H1 (cell line): Measurements from ENCODE around the gene LHFPL3. TPM values are rescaled to one million over a fixed set of nuclear protein-coding genes. Genes with fewer than 3 reads are reported as not detected.

Experiments used
- CTCF ChIA-PET: fragments of 300-600 bp; sonication (Branson Sonifier 250); formaldehyde crosslinking; loops from one replicate; lab custom pipeline; 2021; ENCODE audit not compliant: partially characterized antibody; lab: Charles Lee
- POLR2A ChIA-PET: fragments of 300-600 bp; sonication (Branson Sonifier 250); formaldehyde crosslinking; loops from one replicate; lab custom pipeline; 2021; ENCODE audit warnings: inconsistent platforms; ENCODE audit not compliant: partially characterized antibody; lab: Charles Lee
- DNase-seq, 2 experiments: peaks; one replicate each; pipeline versions ENCODE4 v3.0.0 to v3.0.0-alpha.2; 2010 to 2022; ENCODE audit warnings: low spot score in 2 of 2, low read depth in 1 of 2, mixed read lengths in 1 of 2
- FAIRE-seq: peaks from 2 replicates; lab custom pipeline; 2011; peaks lifted over from hg19 to GRCh38; lab: Jason Lieb, UNC
- H2AFZ ChIP-seq: 2 replicates; pipeline ENCODE4 v1.8.1; 2012; ENCODE audit warnings: low read length, inconsistent platforms
- H2AK5ac ChIP-seq: 2 replicates; pipeline ENCODE4 v1.6.1; 2013; ENCODE audit warnings: low read depth, low read length
- H2BK120ac ChIP-seq: replicated peaks from 2 replicates; pipeline ENCODE3; 2013; ENCODE audit warnings: low read depth, low read length, inconsistent platforms
- H2BK12ac ChIP-seq: 2 replicates; pipeline ENCODE4 v1.6.1; 2013; ENCODE audit warnings: low read depth, low read length
- H2BK15ac ChIP-seq: 2 replicates; pipeline ENCODE4 v1.6.1; 2013; ENCODE audit warnings: low read length
- H2BK20ac ChIP-seq: 2 replicates; pipeline ENCODE4 v1.6.1; 2013; ENCODE audit warnings: low read length
- H2BK5ac ChIP-seq: 2 replicates; pipeline ENCODE4 v1.6.1; 2013; ENCODE audit warnings: low read depth, low read length
- H3K14ac ChIP-seq: 2 replicates; pipeline ENCODE4 v1.6.1; 2013; ENCODE audit warnings: inconsistent platforms; ENCODE audit not compliant: insufficient read length
- H3K18ac ChIP-seq: 2 replicates; pipeline ENCODE4 v1.6.1; 2013; ENCODE audit warnings: low read length; ENCODE audit errors: extremely low read depth
- H3K23ac ChIP-seq: 2 replicates; pipeline ENCODE4 v1.6.1; 2013; ENCODE audit warnings: inconsistent platforms; ENCODE audit not compliant: insufficient read length
- H3K23me2 ChIP-seq: 2 replicates; pipeline ENCODE4 v1.6.1; 2013; ENCODE audit warnings: low read depth, low read length
- H3K27ac ChIP-seq: 2 replicates; pipeline ENCODE4 v1.6.1; 2011; ENCODE audit warnings: low read depth, low read length, inconsistent platforms
- H3K27me3 ChIP-seq, 4 experiments: replicated peaks in 1 of 4; 1 replicate in 1 of 4; 2 replicates in 3 of 4; pipeline versions ENCODE4 v1.6.1 to v1.8.1; 2011 to 2013; ENCODE audit warnings: low read length in 3 of 4, mild to moderate bottlenecking in 3 of 4, inconsistent platforms in 2 of 4, mixed read lengths in 2 of 4, moderate library complexity in 1 of 4; ENCODE audit not compliant: control insufficient read depth in 3 of 4, insufficient read depth in 3 of 4; ENCODE audit errors: extremely low read depth in 1 of 4
- H3K36me3 ChIP-seq, 4 experiments: 2 replicates each; pipeline versions ENCODE4 v1.6.1 to v1.8.1; 2011 to 2013; ENCODE audit warnings: mild to moderate bottlenecking in 4 of 4, low read length in 3 of 4, moderate library complexity in 2 of 4, control low read depth in 1 of 4, inconsistent platforms in 1 of 4; ENCODE audit not compliant: insufficient read depth in 4 of 4, control insufficient read depth in 2 of 4
- H3K4ac ChIP-seq: replicated peaks from 2 replicates; pipeline ENCODE3; 2013; ENCODE audit warnings: low read length, low read depth, mixed read lengths, inconsistent platforms; ENCODE audit not compliant: insufficient read length
- H3K4me1 ChIP-seq, 4 experiments: replicated peaks in 1 of 4; 1 replicate in 1 of 4; 2 replicates in 3 of 4; pipeline versions ENCODE4 v1.6.1 to v1.8.1; 2011 to 2013; ENCODE audit warnings: low read length in 3 of 4, inconsistent platforms in 2 of 4, mixed read lengths in 1 of 4; ENCODE audit not compliant: insufficient read depth in 4 of 4, control insufficient read depth in 3 of 4
- H3K4me2 ChIP-seq, 2 experiments: 2 replicates each; pipeline versions ENCODE4 v1.6.1 to v1.8.1; 2011 to 2013; ENCODE audit warnings: low read depth in 2 of 2, low read length in 2 of 2, control low read depth in 1 of 2, inconsistent platforms in 1 of 2, mild to moderate bottlenecking in 1 of 2; ENCODE audit not compliant: insufficient read depth in 1 of 2
- H3K4me3 ChIP-seq, 4 experiments: fragments of 200-600, 300-600 bp in 1 of 4; sonication (generic), shearing (Covaris generic), sonication (Bioruptor Twin) in 1 of 4; 2 replicates each; pipeline versions ENCODE4 v1.5.1 to v1.8.1; 2011 to 2016; ENCODE audit warnings: low read length in 4 of 4, low read depth in 3 of 4, control low read depth in 2 of 4, inconsistent platforms in 2 of 4, mild to moderate bottlenecking in 2 of 4, mixed read lengths in 1 of 4, moderate library complexity in 1 of 4; ENCODE audit not compliant: insufficient read depth in 2 of 4; ENCODE audit errors: extremely low read depth in 1 of 4
- H3K56ac ChIP-seq: replicated peaks from 2 replicates; pipeline ENCODE3; 2013; ENCODE audit warnings: low read depth, mild to moderate bottlenecking, mixed read lengths, low read length, inconsistent platforms; ENCODE audit not compliant: insufficient read length
- H3K79me1 ChIP-seq: 2 replicates; pipeline ENCODE4 v1.6.1; 2013; ENCODE audit warnings: low read depth, low read length, control low read depth
- H3K79me2 ChIP-seq, 2 experiments: 2 replicates each; pipeline versions ENCODE4 v1.6.1 to v1.8.1; 2012 to 2013; ENCODE audit warnings: low read length in 2 of 2, mild to moderate bottlenecking in 2 of 2, inconsistent platforms in 1 of 2; ENCODE audit not compliant: insufficient read depth in 2 of 2, control insufficient read depth in 1 of 2
- H3K9ac ChIP-seq, 4 experiments: replicated peaks in 1 of 4; 1 replicate in 1 of 4; 2 replicates in 3 of 4; pipeline versions ENCODE4 v1.6.1 to v1.8.1; 2011 to 2013; ENCODE audit warnings: low read depth in 3 of 4, low read length in 3 of 4, control low read depth in 2 of 4, mild to moderate bottlenecking in 2 of 4, moderate library complexity in 2 of 4, inconsistent platforms in 1 of 4; ENCODE audit errors: extremely low read depth in 1 of 4
- H3K9me3 ChIP-seq, 2 experiments: 2 replicates each; pipeline versions ENCODE4 v1.6.1 to v1.8.1; 2012 to 2013; ENCODE audit warnings: mild to moderate bottlenecking in 2 of 2, moderate library complexity in 2 of 2, control low read depth in 1 of 2, inconsistent platforms in 1 of 2, low read depth in 1 of 2, low read length in 1 of 2, mixed read lengths in 1 of 2; ENCODE audit not compliant: insufficient read depth in 2 of 2
- H4K20me1 ChIP-seq, 2 experiments: replicated peaks in 1 of 2; 2 replicates each; pipeline versions ENCODE3 to v1.8.1; 2011 to 2013; ENCODE audit warnings: inconsistent platforms in 2 of 2, low read length in 2 of 2, mild to moderate bottlenecking in 1 of 2; ENCODE audit not compliant: insufficient read depth in 2 of 2, control insufficient read depth in 1 of 2
- H4K5ac ChIP-seq: 2 replicates; pipeline ENCODE4 v1.6.1; 2013; ENCODE audit warnings: low read length, low read depth, mixed read lengths, inconsistent platforms; ENCODE audit not compliant: insufficient read length
- H4K8ac ChIP-seq: 2 replicates; pipeline ENCODE4 v1.8.0; 2013; ENCODE audit warnings: mild to moderate bottlenecking, moderate library complexity, low read length, inconsistent platforms; ENCODE audit not compliant: insufficient read depth; ENCODE audit errors: extremely low read depth
- H4K91ac ChIP-seq: replicated peaks from 2 replicates; pipeline ENCODE3; 2013; ENCODE audit warnings: low read length, mixed read lengths, inconsistent platforms; ENCODE audit not compliant: insufficient read length
- CTCF ChIP-seq, 3 experiments: IDR thresholded peaks; 1 replicate in 2 of 3; 2 replicates in 1 of 3; pipeline versions ENCODE4 v1.5.1 to v1.6.1; 2011; ENCODE audit warnings: low read length in 3 of 3, mild to moderate bottlenecking in 3 of 3, inconsistent platforms in 2 of 3, low read depth in 1 of 3, moderate library complexity in 1 of 3; ENCODE audit not compliant: insufficient read depth in 1 of 3; ENCODE audit errors: control extremely low read depth in 1 of 3
- KDM5A ChIP-seq: fragments of 200-600 bp; IDR thresholded peaks from 2 replicates; pipeline ENCODE4 v1.7.1; 2012; ENCODE audit warnings: mild to moderate bottlenecking, low read length, inconsistent platforms, mixed read lengths
- SP4 ChIP-seq: IDR thresholded peaks from 2 replicates; pipeline ENCODE4 v1.6.1; 2012; ENCODE audit warnings: low read length, inconsistent platforms
- USF2 ChIP-seq: IDR thresholded peaks from 2 replicates; pipeline ENCODE4 v1.6.1; 2011; ENCODE audit warnings: low read length, improper control_type of control experiment
- WGBS, 2 experiments: shearing (Covaris generic) in 1 of 2; methylation state at CpG; one replicate each; pipeline versions ENCODE4 v1.1.6 to v1.1.7; 2013 to 2015; ENCODE audit warnings: low lambda C conversion rate in 2 of 2, mixed read lengths in 2 of 2, inconsistent platforms in 1 of 2, low coverage in 1 of 2, missing lambda C conversion rate in 1 of 2; ENCODE audit not compliant: insufficient replicate concordance in 2 of 2, insufficient coverage in 1 of 2, insufficient read length in 1 of 2; ENCODE audit errors: extremely low coverage in 1 of 2, missing lambda C conversion rate in 1 of 2; 5-methylcytosine and 5-hydroxymethylcytosine counted together
- polyA plus RNA-seq, 7 experiments: library from polyadenylated mRNA; depleted of rRNA in 3 of 7; stranded (reverse) in 5 of 7; unstranded in 2 of 7; fragments of >200 nt in 5 of 7; fragments of 200-250 nt in 2 of 7; gene quantifications; 1 replicate in 5 of 7; 2 replicates in 1 of 7; 4 replicates in 1 of 7; pipeline versions ENCODE4 v1.2.1 to v1.2.3, GENCODE V29; 2011 to 2013; ENCODE audit warnings: missing spikeins in 2 of 7, mixed read lengths in 2 of 7
- total RNA-seq: library from RNA; stranded (reverse); fragmentation: NEBNext Ultra II Directional; extraction: Animal tissue kit (Norgen Biotek cat#: 25700); gene quantifications from 2 replicates; pipeline ENCODE4 v1.2.1, GENCODE V29; 2021
- TF ChIP-seq, protein P1 (sequence below): IDR thresholded peaks from 2 replicates; pipeline ENCODE4 v1.6.1; 2011; ENCODE audit warnings: low read depth, mild to moderate bottlenecking, low read length; ENCODE audit not compliant: insufficient read depth

The LHFPL3 gene
- total and polyA plus RNA-seq, 2 of the 8 experiments (the other 6 are each of a cell fraction or from before 2014, with no cell fraction given): 0.24 to 0.50 TPM

- Histone ChIP-seq H3K79me2 (no peaks in the 10 kb centered on the region), H3K18ac (no peak overlapping the region), H3K9ac (no peak overlapping the region), H4K5ac (no peak overlapping the region), H3K23me2 (no peaks in the 10 kb centered on the region), H3K4me2 (no peak overlapping the region), H3K4ac (no peak overlapping the region), H4K20me1 (no peaks in the 10 kb centered on the region), H3K56ac (no peak overlapping the region), H3K79me1 (no peaks in the 10 kb centered on the region), H2BK120ac (no peak overlapping the region), H3K4me3 (no peak overlapping the region), H3K36me3 (no peaks in the 10 kb centered on the region), H2BK12ac (no peak overlapping the region), H3K23ac (no peak overlapping the region), H3K9me3 (peaks cover 21 to 46% of the 10 kb centered on the region in 2 experiments), H4K8ac (no peak overlapping the region), H2BK20ac (no peak overlapping the region), H4K91ac (no peak overlapping the region), H2AK5ac (no peak overlapping the region), H2BK5ac (no peak overlapping the region), H2AFZ (no peak overlapping the region), H3K14ac (no peak overlapping the region), H3K27ac (no peak overlapping the region), H2BK15ac (no peak overlapping the region), H3K4me1 (no peaks in the 10 kb centered on the region), H3K27me3 (no peaks in the 10 kb centered on the region)
- TF ChIP-seq KDM5A: no peak
- TF ChIP-seq, protein P1, sequence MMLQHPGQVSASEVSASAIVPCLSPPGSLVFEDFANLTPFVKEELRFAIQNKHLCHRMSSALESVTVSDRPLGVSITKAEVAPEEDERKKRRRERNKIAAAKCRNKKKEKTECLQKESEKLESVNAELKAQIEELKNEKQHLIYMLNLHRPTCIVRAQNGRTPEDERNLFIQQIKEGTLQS: no peak
- TF ChIP-seq CTCF (IDR thresholded peaks at IDR 0.05; ENCODE audit: control extremely low read depth in 1 of 3, insufficient read depth in 1 of 3, low read depth in 1 of 3, low read length in 3 of 3): no peak
- no peak for TF ChIP-seq SP4
- no peak for TF ChIP-seq USF2
- FAIRE-seq: no peak
- 93% methylated on average over 3 of the region's 3 CpGs; no CpG with 5 or more reads in 1 of the 2 experiments for WGBS, 2 experiments
- ChIA-PET CTCF (interaction anchor here (0.6 kb wide), 1 partner anchor 44 kb away, joined by 3 read pairs; no protein-coding TSS in a partner anchor), POLR2A (no interaction called here)
- DNase-seq: no peak
Observed at GRCh38 chr7:104524853-104525252, 196.4 kb downstream of the LHFPL3 start.
